WTC11 (cell line): ENCODE measurements around the gene SRSF4. TPM values are rescaled to one million over a fixed set of nuclear protein-coding genes. Genes with fewer than 3 reads are reported as not detected.

Source experiments
- ATAC-seq: fragments of 200-7000 bp; cut with Tn5 transposase; 2 replicates; pipeline ENCODE4 v1.10.0; 2021; ENCODE audit warnings: mild to moderate bottlenecking, moderate library complexity
- CTCF ChIA-PET: fragments of 300-600 bp; sonication (Branson Sonifier 250); formaldehyde crosslinking; loops from one replicate; lab custom pipeline; 2021; ENCODE audit warnings: antibody characterized with exemption; lab: Charles Lee
- POLR2A ChIA-PET: fragments of 350-600 bp; sonication (Branson Sonifier 250); formaldehyde crosslinking; loops from one replicate; lab custom pipeline; 2021; ENCODE audit warnings: antibody characterized with exemption; lab: Charles Lee
- DNase-seq: peaks from one replicate; pipeline ENCODE4 v3.0.0; 2021; ENCODE audit warnings: low spot score
- H3K27ac Mint-ChIP-seq: 2 replicates; pipeline ENCODE4 v1.8.0; 2021; ENCODE audit warnings: mixed read lengths
- H3K27me3 Mint-ChIP-seq: 2 replicates; pipeline ENCODE4 v1.8.0; 2021; ENCODE audit warnings: low read depth, mild to moderate bottlenecking, moderate library complexity, mixed read lengths
- H3K36me3 Mint-ChIP-seq: 2 replicates; pipeline ENCODE4 v1.8.0; 2021; ENCODE audit warnings: mixed read lengths
- H3K4me1 Mint-ChIP-seq: 2 replicates; pipeline ENCODE4 v1.8.0; 2022; ENCODE audit warnings: mixed read lengths
- H3K4me3 Mint-ChIP-seq: 2 replicates; pipeline ENCODE4 v1.8.0; 2021; ENCODE audit warnings: mild to moderate bottlenecking, moderate library complexity, mixed read lengths
- H3K9me3 Mint-ChIP-seq: 2 replicates; pipeline ENCODE4 v1.8.0; 2021; ENCODE audit warnings: mixed read lengths
- ATF2 ChIP-seq: sonication (generic); formaldehyde crosslinking; IDR thresholded peaks from 2 replicates; pipeline ENCODE4 v1.8.1; 2022; ENCODE audit warnings: low read depth, missing genetic modification reagents, borderline replicate concordance
- CTCF ChIP-seq: fragments of 200-600 bp; IDR thresholded peaks from 2 replicates; pipeline ENCODE4 v1.8.0; 2022; ENCODE audit warnings: antibody characterized with exemption
- E2F1 ChIP-seq: sonication (generic); formaldehyde crosslinking; IDR thresholded peaks from 2 replicates; pipeline ENCODE4 v1.8.0; 2022; ENCODE audit warnings: mild to moderate bottlenecking, missing genetic modification reagents
- ELF4 ChIP-seq: sonication (generic); formaldehyde crosslinking; IDR thresholded peaks from 2 replicates; pipeline ENCODE4 v1.8.1; 2022; ENCODE audit warnings: low read depth, mild to moderate bottlenecking, moderate library complexity, missing genetic modification reagents
- FOXK1 ChIP-seq: sonication (generic); formaldehyde crosslinking; IDR thresholded peaks from 2 replicates; pipeline ENCODE4 v1.8.0; 2022; ENCODE audit warnings: mild to moderate bottlenecking, moderate library complexity, missing genetic modification reagents
- HMGA2 ChIP-seq: fragments of 250-450 bp; sonication (Bioruptor Pico); IDR thresholded peaks from 2 replicates; pipeline ENCODE4 v1.4.0; 2021; ENCODE audit warnings: mild to moderate bottlenecking, moderate library complexity
- HMGXB4 ChIP-seq: sonication (generic); formaldehyde crosslinking; IDR thresholded peaks from 2 replicates; pipeline ENCODE4 v1.8.1; 2023; ENCODE audit warnings: mild to moderate bottlenecking, moderate library complexity, missing genetic modification reagents
- NR1H2 ChIP-seq: sonication (generic); formaldehyde crosslinking; IDR thresholded peaks from 2 replicates; pipeline ENCODE4 v1.9.0; 2021; ENCODE audit warnings: mild to moderate bottlenecking, moderate library complexity, missing genetic modification reagents
- NR3C1 ChIP-seq: sonication (generic); formaldehyde crosslinking; conservative IDR thresholded peaks from 2 replicates; pipeline ENCODE4 v1.8.1; 2023; ENCODE audit warnings: low read depth, mild to moderate bottlenecking, missing genetic modification reagents
- OVOL2 ChIP-seq: fragments of 250-450 bp; sonication (Bioruptor Pico); IDR thresholded peaks from 2 replicates; pipeline ENCODE4 v1.9.0; 2021; ENCODE audit warnings: mild to moderate bottlenecking, borderline replicate concordance
- ZNF138 ChIP-seq: sonication (generic); formaldehyde crosslinking; conservative IDR thresholded peaks from 2 replicates; pipeline ENCODE4 v1.8.1; 2022; ENCODE audit warnings: mild to moderate bottlenecking, moderate library complexity, missing genetic modification reagents
- ZNF232 ChIP-seq: sonication (generic); formaldehyde crosslinking; IDR thresholded peaks from 2 replicates; pipeline ENCODE4 v1.8.0; 2022; ENCODE audit warnings: mild to moderate bottlenecking, missing genetic modification reagents
- ZNF263 ChIP-seq: sonication (generic); formaldehyde crosslinking; IDR thresholded peaks from 2 replicates; pipeline ENCODE4 v1.8.1; 2022; ENCODE audit warnings: low read depth, mild to moderate bottlenecking, moderate library complexity, missing genetic modification reagents
- ZNF281 ChIP-seq: sonication (generic); formaldehyde crosslinking; IDR thresholded peaks from 2 replicates; pipeline ENCODE4 v1.8.0; 2023; ENCODE audit warnings: mild to moderate bottlenecking, missing genetic modification reagents
- ZNF396 ChIP-seq: fragments of 250-450 bp; sonication (Bioruptor Pico); IDR thresholded peaks from 2 replicates; pipeline ENCODE4 v1.8.0; 2021; ENCODE audit warnings: mild to moderate bottlenecking, moderate library complexity, borderline replicate concordance
- total RNA-seq: library from RNA; stranded (reverse); gene quantifications from 3 replicates; pipeline ENCODE4 v1.2.3, GENCODE V29; 2021

SRSF4 gene
- total RNA-seq, 1 experiment from 2014 or later: 99.9 TPM

GRCh38 chr1:29162025-29162424, 19.7 kb downstream of the SRSF4 start (continued):
- TF ChIP-seq HMGXB4: no peak
- TF ChIP-seq ZNF396 (CRISPR knock-in tag): no peak
- TF ChIP-seq ZNF281 (CRISPR knock-in tag): no peak
- TF ChIP-seq ZNF263: no peak

- POLR2A ChIA-PET: no interaction called here
- CTCF ChIA-PET: interaction anchor here (0.6 to 1.7 kb wide), 3 partner anchors 38 to 1620 kb away, joined by 3 to 5 read pairs (median 4); no protein-coding TSS in a partner anchor
- Mint-ChIP-seq H3K27ac (peak overlapping the region; percentile 87), H3K4me3 (no peak overlapping the region), H3K4me1 (peaks cover 57% of the 10 kb centered on the region), H3K9me3 (no peaks in the 10 kb centered on the region), H3K27me3 (no peaks in the 10 kb centered on the region), H3K36me3 (peaks cover 52% of the 10 kb centered on the region)
- no peak for DNase-seq
- TF ChIP-seq ELF4 (CRISPR knock-in tag) (no peak), ATF2 (CRISPR knock-in tag) (no peak), NR1H2 (no peak), OVOL2 (no peak)
- ATAC-seq: no peak
These were observed 21.9 kb downstream of the SRSF4 start for GRCh38 chr1:29159773-29160172.

GRCh38 chr1:29157269-29157601, 24.5 kb downstream of the SRSF4 start:
- TF ChIP-seq ZNF138 (CRISPR knock-in tag) (no peak), NR3C1 (no peak), E2F1 (CRISPR knock-in tag) (no peak), ZNF232 (CRISPR knock-in tag) (no peak), FOXK1 (no peak), HMGA2 (CRISPR knock-in tag) (no peak), HMGXB4 (no peak), CTCF (no peak)
- H3K4me1 Mint-ChIP-seq: peaks cover 31% of the 10 kb centered on the region
- ATAC-seq (no peak), DNase-seq (no peak)
- H3K4me3 Mint-ChIP-seq: no peak overlapping the region
- no peaks in the 10 kb centered on the region for H3K9me3 Mint-ChIP-seq
- CTCF ChIA-PET: interaction anchor here (1.1 to 1.8 kb wide), 3 partner anchors 36 to 45 kb away, joined by 3 to 11 read pairs (median 3); no protein-coding TSS in a partner anchor
- H3K36me3 Mint-ChIP-seq: peaks cover 70% of the 10 kb centered on the region
- H3K27ac Mint-ChIP-seq: peak overlapping the region; percentile 95
- no peaks in the 10 kb centered on the region for H3K27me3 Mint-ChIP-seq
- POLR2A ChIA-PET: interaction anchor here (0.9 kb wide), 1 partner anchor 35 kb away, joined by 3 read pairs; no protein-coding TSS in a partner anchor
